GM18499 (cell line): Measurements from ENCODE around the gene MESP1.

ENCODE experiments used
- ATAC-seq: cut with Tn5 transposase; IDR thresholded peaks from one replicate; pipeline ENCODE4 v1.9.1; 2021; ENCODE audit warnings: moderate number of reproducible peaks; ENCODE audit not compliant: insufficient read depth, unreplicated experiment

MESP1 gene

GRCh38 chr15:89781891-89782618 lies 31.0 kb upstream of the MESP1 start:
- no peak for ATAC-seq

GRCh38 chr15:89781055-89781454 lies 30.0 kb upstream of the MESP1 start:
- ATAC-seq = no peak

- no peak for ATAC-seq
Observed at GRCh38 chr15:89780601-89781000, 29.6 kb upstream of the MESP1 start.

- no peak for ATAC-seq
Observed at GRCh38 chr15:89778861-89779260, 27.8 kb upstream of the MESP1 start.

GRCh38 chr15:89777782-89778380 lies 26.8 kb upstream of the MESP1 start:
- no peak for ATAC-seq

GRCh38 chr15:89777073-89777751 lies 26.2 kb upstream of the MESP1 start:
- ATAC-seq = no peak

GRCh38 chr15:89776274-89777072 lies 25.4 kb upstream of the MESP1 start, which contains the start of gene MESP2:
Gene MESP2, plus strand, starts transcription at chr15:89776332. Its CDS starts 26 bp downstream, at chr15:89776358.
- no peak for ATAC-seq

GRCh38 chr15:89775815-89776214 lies 24.8 kb upstream of the MESP1 start:
- ATAC-seq = no peak

- ATAC-seq = no peak
Observed at GRCh38 chr15:89774492-89774891, 23.4 kb upstream of the MESP1 start.

GRCh38 chr15:89772932-89773583 lies 22.0 kb upstream of the MESP1 start:
- no peak for ATAC-seq

GRCh38 chr15:89770041-89770440 lies 19.0 kb upstream of the MESP1 start:
- no peak for ATAC-seq

- ATAC-seq = no peak
Observed at GRCh38 chr15:89769366-89769765, 18.3 kb upstream of the MESP1 start.

- ATAC-seq = no peak
Observed at GRCh38 chr15:89768071-89768500, 17.0 kb upstream of the MESP1 start.

GRCh38 chr15:89767411-89767915 lies 16.4 kb upstream of the MESP1 start:
- no peak for ATAC-seq

- ATAC-seq = no peak
Observed at GRCh38 chr15:89766357-89767311, 15.6 kb upstream of the MESP1 start.

GRCh38 chr15:89765694-89766093 lies 14.6 kb upstream of the MESP1 start:
- no peak for ATAC-seq

GRCh38 chr15:89761929-89762328 lies 10.9 kb upstream of the MESP1 start:
- no peak for ATAC-seq

GRCh38 chr15:89761009-89761831 lies 10.2 kb upstream of the MESP1 start:
- no peak for ATAC-seq
